Stimulated activated CD4-positive, alpha-beta T cell treated with anti-CD3 and anti-CD28 coated beads, Interleukin-1b, Interleukin-23, amount 100 ng/mL, for 48 hours (primary cell): Measurements from ENCODE around the gene ADGRA3.
"Not testable (repeated sequence)": the region's sequence is repeated elsewhere in the genome, so short reads cannot be mapped to it uniquely, and the experiment has no call there.

ENCODE experiments used
- DNase-seq: peaks from one replicate; pipeline ENCODE4 v3.0.0-alpha.2; 2020

ADGRA3 gene

GRCh38 chr4:22430626-22431025 is 85.2 kb downstream of the ADGRA3 start:
- no peak for DNase-seq

DNA sequence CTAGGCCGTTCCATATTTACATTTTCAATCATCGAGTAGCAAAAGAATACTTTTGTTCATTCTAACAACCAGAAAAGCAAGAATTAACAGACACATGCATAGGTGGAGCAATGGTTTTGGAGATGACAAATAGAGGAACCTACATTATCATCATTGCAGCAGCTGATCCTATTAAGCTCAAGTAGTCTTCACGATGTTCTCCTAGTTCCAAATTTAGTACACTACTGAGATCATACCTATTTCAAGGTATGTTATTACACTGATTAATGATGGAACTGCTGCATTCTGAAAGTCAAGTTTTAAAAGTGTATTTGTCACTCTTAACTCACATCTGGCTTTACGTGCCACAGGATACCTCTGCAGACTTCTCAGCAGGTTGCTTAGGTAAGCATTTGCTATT is 87.4 kb downstream of the ADGRA3 start:
- DNase-seq = no peak

DNA sequence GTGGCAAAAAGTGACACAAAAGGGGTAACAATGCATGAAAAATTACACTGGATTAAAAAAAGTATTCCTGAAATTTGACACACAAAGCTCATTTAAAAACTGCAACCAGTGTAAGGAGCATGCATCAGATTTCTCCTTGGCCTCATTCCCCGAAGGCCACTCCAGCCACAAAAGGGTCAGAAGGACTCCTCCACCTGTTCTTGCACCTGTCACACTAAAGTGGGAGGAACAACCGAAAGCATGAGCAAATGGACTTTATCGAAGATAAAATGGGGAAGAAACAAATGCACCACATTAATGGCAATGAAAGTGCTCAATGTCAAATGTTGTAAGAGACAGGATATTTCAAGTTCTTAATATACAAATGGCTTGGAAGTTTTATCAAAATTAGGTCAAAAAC is 88.2 kb downstream of the ADGRA3 start:
- DNase-seq = no peak

DNA sequence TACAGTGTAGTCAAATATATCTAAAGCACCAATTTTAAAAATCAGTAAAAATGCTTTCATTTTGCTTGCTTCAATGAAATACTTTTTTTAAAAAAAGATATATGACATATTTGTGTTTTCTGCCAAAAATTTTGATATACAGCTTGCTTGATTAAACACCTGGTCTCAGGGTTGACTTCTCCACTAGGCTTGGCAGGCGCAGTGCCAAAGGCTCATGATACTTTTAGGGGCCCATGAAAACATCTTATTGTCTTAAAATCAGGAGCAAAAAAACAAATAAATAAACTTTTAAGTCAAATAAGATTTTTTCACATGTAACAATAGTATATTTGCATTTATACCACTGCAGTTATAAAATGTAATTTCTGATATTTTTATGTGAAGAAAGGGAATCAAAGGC is 95.6 kb downstream of the ADGRA3 start:
- DNase-seq = no peak

- DNase-seq = no peak
These were observed 98.5 kb downstream of the ADGRA3 start for GRCh38 chr4:22417408-22417807.

DNA sequence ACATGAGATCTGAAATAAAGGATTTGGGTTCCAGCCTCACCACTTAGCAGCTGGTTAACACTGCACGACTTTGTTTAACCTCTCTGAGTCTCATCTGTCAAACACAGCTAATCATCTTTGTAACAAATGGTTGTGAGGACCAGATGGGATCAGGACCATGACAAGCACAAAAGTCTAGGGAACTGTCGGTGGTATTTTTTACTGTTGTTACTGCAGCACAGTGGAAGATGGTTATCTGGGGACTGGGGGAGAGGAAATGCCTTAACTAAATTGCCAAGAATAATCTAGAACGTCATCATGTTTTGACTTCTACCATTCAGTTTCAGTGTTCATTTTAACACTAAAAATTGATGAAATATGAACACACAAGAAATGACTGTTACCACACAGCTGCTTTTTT is 99.5 kb downstream of the ADGRA3 start:
- no peak for DNase-seq

- DNase-seq = no peak
These were observed 101.0 kb downstream of the ADGRA3 start for GRCh38 chr4:22414833-22415232.

GRCh38 chr4:22413471-22413870 is 102.4 kb downstream of the ADGRA3 start:
- DNase-seq = no peak

DNA sequence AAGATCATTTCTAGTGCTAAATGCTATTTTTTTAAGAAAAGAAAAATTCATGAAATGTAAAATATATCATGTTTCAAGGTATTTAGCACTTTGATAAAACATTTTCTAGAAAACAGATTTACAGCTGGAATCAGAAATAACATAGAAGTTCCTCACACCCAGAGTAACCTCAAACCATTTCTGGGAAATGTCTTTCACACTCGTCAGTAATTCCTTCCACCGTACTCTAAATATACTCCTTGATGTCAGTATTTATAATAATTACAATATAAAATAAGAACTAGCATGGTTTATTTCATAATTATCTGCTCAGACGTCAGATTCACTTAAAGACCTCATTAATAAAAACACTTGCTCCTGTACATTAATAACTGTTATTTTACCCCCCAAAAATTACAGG is 103.9 kb downstream of the ADGRA3 start:
- no peak for DNase-seq

GRCh38 chr4:22410645-22411247 is 105.1 kb downstream of the ADGRA3 start:
- DNase-seq = no peak

DNA sequence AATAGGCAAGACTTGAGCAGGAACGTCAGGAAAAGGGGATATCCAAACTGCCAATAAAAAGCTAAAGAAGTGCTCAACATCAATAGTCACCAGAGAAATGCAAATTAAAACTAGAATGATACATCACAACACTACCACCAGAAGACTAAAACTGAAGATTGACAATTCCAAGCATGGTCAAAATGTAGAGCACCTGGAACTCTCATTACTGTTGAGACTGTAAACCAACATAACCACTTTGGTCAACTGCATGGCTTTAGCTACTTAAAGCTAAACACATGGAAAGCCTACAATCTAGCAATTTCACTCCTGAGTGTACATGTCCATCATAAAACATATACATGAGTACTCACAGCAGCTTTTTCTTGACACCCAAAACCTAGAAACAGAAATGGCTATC is 107.4 kb downstream of the ADGRA3 start:
- DNase-seq = no peak

DNA sequence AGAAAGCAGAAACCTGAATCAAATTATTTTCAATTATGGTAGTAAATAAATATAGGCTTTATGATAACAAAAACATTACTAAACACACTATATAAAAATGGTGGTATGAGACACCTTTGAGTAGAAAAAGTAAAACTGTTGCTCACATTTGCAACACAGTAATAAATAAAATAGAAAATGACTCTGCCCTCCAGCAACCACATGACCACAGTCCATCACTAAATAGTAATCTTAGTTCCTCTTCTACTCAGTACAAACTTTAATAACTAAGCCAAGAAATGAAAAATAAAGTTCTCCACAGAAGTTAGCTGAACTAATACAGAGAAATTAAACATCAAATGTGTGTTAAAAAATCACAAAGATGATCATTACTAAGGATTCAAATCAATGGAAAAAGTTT is 108.5 kb downstream of the ADGRA3 start:
- DNase-seq = no peak

GRCh38 chr4:22398671-22399070 is 117.2 kb downstream of the ADGRA3 start:
- DNase-seq = no peak

DNA sequence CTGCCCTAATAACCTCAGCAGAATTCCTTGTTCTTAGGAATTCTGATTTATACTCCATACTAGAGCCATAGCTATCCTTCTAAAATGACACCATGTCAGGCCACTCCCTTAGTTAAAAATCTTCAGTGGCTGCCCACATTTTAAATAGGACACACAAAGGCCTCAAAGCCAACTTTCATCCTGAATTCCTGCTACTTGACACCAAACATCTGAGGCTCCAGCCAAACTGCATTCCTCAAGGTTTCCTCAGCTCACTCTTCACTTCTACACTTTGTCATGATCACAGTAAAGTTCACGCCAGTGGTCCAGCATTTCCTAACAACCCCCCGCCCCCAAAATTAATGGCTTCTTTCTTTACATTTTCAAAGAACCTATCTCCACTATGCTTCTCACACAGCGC is 124.3 kb downstream of the ADGRA3 start:
- no peak for DNase-seq

GRCh38 chr4:22389240-22389870 is 126.5 kb downstream of the ADGRA3 start:
- DNase-seq = peak; percentile 42

DNA sequence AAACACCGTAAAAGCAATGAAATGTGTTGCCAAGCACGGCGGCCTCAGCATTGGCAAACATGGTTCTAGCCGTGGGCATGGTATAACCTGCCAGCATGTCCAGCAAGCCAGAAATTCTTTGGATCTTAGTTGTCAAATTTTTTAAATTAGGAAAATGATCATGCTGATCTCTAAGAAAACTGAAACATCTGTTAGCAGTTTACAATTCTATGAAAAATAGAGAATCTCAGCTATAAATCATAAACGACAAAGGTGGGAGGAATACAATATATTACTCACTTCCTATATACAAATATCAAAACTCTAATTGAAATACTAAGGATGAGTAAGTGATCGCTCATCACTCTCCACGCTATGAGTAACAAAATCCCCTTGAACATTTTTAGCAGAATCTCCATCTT is 130.3 kb downstream of the ADGRA3 start:
- no peak for DNase-seq

- DNase-seq = no peak
These were observed 131.7 kb downstream of the ADGRA3 start for GRCh38 chr4:22384154-22384553.

DNA sequence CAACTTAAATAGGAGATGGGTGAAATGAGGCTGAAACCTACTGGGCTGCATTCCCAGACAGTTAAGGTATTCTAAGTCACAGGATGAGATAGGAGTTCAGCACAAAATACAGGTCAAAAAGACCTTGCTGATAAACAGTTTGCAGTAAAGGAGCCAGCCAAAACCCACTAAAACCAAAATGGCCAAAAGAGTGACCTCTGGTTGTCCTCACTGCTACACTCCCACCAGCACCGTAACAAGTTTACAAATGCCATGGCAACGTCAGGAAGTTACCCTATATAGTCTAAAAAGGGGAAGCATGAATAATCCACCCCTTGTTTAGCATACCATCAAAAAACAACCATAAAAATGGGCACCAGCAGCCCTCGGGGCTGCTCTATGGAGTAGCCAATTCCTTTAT is 133.7 kb downstream of the ADGRA3 start:
- DNase-seq = not testable (repeated sequence)

GRCh38 chr4:22372986-22373385 is 142.9 kb downstream of the ADGRA3 start:
- DNase-seq = no peak

GRCh38 chr4:22369901-22370562 is 145.8 kb downstream of the ADGRA3 start:
- no peak for DNase-seq

DNA sequence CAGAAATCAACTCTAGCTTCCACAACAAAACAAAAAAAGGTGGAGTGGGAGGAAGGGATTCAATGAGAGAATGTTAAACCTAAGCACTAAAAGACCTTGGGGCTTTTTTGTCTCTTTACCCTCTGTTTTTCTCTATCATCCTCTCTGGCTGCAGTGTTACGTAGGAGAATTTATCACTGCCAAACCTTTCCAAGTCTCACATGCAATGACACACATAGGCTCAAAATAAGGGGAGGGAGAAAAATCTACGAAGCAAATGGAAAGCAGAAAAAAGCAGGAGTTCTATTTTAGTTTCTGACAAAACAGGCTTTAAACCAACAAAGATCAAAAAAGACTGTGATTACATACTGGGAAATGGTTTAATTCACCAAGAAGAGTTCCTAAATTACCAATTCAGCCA is 152.1 kb downstream of the ADGRA3 start:
- no peak for DNase-seq

DNA sequence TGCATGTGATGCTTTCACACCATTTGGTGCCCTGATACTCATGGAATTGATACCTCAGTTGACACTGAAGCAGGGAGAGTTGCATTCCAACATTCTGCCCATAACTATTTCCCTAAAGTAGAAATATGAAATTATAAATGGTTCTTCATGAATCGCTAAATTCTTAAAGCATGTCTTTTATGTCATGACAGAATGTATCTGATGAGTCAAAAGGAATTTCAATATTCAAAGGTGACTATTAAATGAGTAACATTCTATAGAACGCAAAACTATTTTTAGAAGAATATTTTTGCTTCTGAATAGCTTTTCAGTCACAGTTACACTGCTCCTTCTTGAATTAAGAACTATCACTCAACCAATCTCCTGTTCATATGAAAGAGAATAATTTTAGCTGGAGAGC is 152.8 kb downstream of the ADGRA3 start:
- DNase-seq = no peak

DNA sequence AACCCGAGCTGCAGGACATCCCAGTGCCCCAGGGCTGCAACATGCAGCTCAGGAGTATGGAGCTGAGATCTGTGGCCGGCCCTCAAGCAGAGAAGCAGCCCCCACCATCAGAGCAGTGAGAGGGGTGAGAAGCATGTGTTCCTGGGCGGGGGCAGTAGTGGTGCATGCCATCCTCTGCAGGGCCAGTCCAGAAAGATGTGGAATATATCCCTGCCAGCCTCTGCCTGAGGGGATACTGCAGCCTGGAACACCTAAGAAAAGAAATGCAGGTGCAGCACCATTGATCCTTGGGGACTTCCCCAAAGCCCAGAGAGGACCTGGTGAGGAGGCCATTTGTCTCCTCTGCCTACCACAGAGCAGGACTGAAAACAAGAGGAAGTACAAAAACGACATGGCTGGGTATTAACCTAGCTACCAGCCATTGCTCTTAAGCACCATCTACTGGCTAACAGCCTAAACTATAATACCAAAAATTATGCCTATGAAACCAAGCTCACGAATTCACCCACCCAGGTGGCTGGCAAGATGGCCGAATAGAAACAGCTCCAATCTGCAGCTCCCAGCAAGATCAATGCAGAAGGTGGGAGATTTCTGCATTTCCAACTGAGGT is 158.8 kb downstream of the ADGRA3 start:
- DNase-seq = no peak

DNA sequence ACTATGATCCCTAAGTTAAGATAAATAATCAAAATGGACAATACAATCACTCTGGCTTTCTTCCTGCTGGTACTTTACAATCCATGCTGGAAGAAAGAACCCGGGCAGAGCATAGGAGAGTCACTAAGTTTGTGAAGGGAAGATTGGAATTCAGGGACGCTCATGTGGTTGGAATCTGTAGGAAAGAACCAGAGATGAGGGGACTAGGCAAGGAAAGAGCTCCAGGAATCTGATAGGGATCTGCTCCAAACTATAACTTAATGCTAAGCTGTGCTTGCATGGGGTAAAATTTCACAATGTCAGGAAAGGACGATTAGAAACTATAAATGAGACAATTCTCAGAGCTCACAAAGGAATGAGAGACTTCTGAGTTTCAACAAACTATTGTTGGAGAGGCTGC is 167.5 kb downstream of the ADGRA3 start:
- no peak for DNase-seq
